Mesenchymal stem cell (in vitro differentiated cells and primary cell): ENCODE measurements around the gene NTN1.
"Not testable (repeated sequence)": the region's sequence is repeated elsewhere in the genome, so short reads cannot be mapped to it uniquely, and the experiment has no call there.

Experiments
- DNase-seq: peaks from one replicate; pipeline ENCODE4 v3.0.0-alpha.2; 2013
- H2AFZ ChIP-seq: one replicate; pipeline ENCODE4 v1.6.1; 2013; ENCODE audit warnings: low read depth, mild to moderate bottlenecking, control low read depth, inconsistent platforms, low read length, moderate library complexity
- H2AK5ac ChIP-seq: 2 replicates; pipeline ENCODE4 v1.6.1; 2013; ENCODE audit warnings: low read length, moderate library complexity, mild to moderate bottlenecking, inconsistent platforms; ENCODE audit not compliant: severe bottlenecking
- H2BK120ac ChIP-seq: one replicate; pipeline ENCODE4 v1.6.1; 2013; ENCODE audit warnings: low read depth, mild to moderate bottlenecking, inconsistent platforms, low read length, moderate library complexity
- H2BK12ac ChIP-seq, 2 experiments: one replicate each; pipeline ENCODE4 v1.6.1; 2013; ENCODE audit warnings: inconsistent platforms in 2 of 2, low read length in 2 of 2, mild to moderate bottlenecking in 2 of 2, moderate library complexity in 2 of 2, control low read depth in 1 of 2
- H2BK15ac ChIP-seq: one replicate; pipeline ENCODE4 v1.6.1; 2013; ENCODE audit warnings: mild to moderate bottlenecking, low read depth, inconsistent platforms; ENCODE audit not compliant: poor library complexity, severe bottlenecking
- H2BK5ac ChIP-seq: 2 replicates; pipeline ENCODE4 v1.6.1; 2013; ENCODE audit warnings: low read depth, mild to moderate bottlenecking, low read length, control low read depth, inconsistent platforms; ENCODE audit not compliant: poor library complexity, severe bottlenecking
- H3K14ac ChIP-seq, 2 experiments: one replicate each; pipeline ENCODE4 v1.6.1; 2013; ENCODE audit warnings: inconsistent platforms in 2 of 2, low read length in 2 of 2, control low read depth in 1 of 2, mild to moderate bottlenecking in 1 of 2, moderate library complexity in 1 of 2
- H3K18ac ChIP-seq, 2 experiments: one replicate each; pipeline ENCODE4 v1.6.1; 2013; ENCODE audit warnings: inconsistent platforms in 2 of 2, low read length in 2 of 2, control low read depth in 1 of 2, low read depth in 1 of 2, mild to moderate bottlenecking in 1 of 2
- H3K23ac ChIP-seq, 2 experiments: one replicate each; pipeline ENCODE4 v1.6.1; 2013; ENCODE audit warnings: inconsistent platforms in 2 of 2, low read length in 2 of 2, mild to moderate bottlenecking in 2 of 2, moderate library complexity in 2 of 2, control low read depth in 1 of 2
- H3K27ac ChIP-seq: 2 replicates; pipeline ENCODE4 v1.5.1; 2013; ENCODE audit warnings: mild to moderate bottlenecking, moderate library complexity, low read length, control low read depth, inconsistent platforms; ENCODE audit not compliant: poor library complexity, severe bottlenecking
- H3K27me3 ChIP-seq, 2 experiments: 2 replicates each; pipeline versions ENCODE4 v1.6.1 to v1.7.0; 2013; ENCODE audit warnings: low read length in 2 of 2, mild to moderate bottlenecking in 2 of 2, moderate library complexity in 2 of 2, control low read depth in 1 of 2, inconsistent platforms in 1 of 2; ENCODE audit not compliant: control insufficient read depth in 1 of 2, insufficient read depth in 1 of 2
- H3K36me3 ChIP-seq, 2 experiments: 2 replicates each; pipeline versions ENCODE4 v1.6.1 to v1.7.0; 2013; ENCODE audit warnings: low read length in 2 of 2, control low read depth in 1 of 2, inconsistent platforms in 1 of 2, low read depth in 1 of 2, mild to moderate bottlenecking in 1 of 2; ENCODE audit not compliant: insufficient read depth in 2 of 2, control insufficient read depth in 1 of 2
- H3K4ac ChIP-seq, 2 experiments: one replicate each; pipeline ENCODE4 v1.6.1; 2013; ENCODE audit warnings: inconsistent platforms in 2 of 2, low read length in 2 of 2, mild to moderate bottlenecking in 2 of 2, moderate library complexity in 2 of 2, control low read depth in 1 of 2, low read depth in 1 of 2
- H3K4me1 ChIP-seq: 2 replicates; pipeline ENCODE4 v1.6.1; 2013; ENCODE audit warnings: low read depth, low read length, control low read depth; ENCODE audit not compliant: control insufficient read depth, insufficient read depth
- H3K4me2 ChIP-seq: 2 replicates; pipeline ENCODE4 v1.6.1; 2013; ENCODE audit warnings: low read length, mild to moderate bottlenecking, inconsistent platforms; ENCODE audit not compliant: poor library complexity, severe bottlenecking
- H3K4me3 ChIP-seq, 2 experiments: 2 replicates each; pipeline versions ENCODE4 v1.5.1 to v1.7.0; 2013; ENCODE audit warnings: low read length in 2 of 2, mild to moderate bottlenecking in 2 of 2, control low read depth in 1 of 2, low read depth in 1 of 2; ENCODE audit not compliant: insufficient read depth in 1 of 2
- H3K79me1 ChIP-seq: replicated peaks from 2 replicates; pipeline ENCODE4 v1.6.1; 2013; ENCODE audit warnings: mild to moderate bottlenecking, control low read depth, low read length, inconsistent platforms; ENCODE audit not compliant: poor library complexity, severe bottlenecking
- H3K9ac ChIP-seq: 2 replicates; pipeline ENCODE4 v1.7.0; 2013; ENCODE audit warnings: mild to moderate bottlenecking, low read length, moderate library complexity
- H3K9me3 ChIP-seq: 2 replicates; pipeline ENCODE4 v1.7.0; 2013; ENCODE audit warnings: mild to moderate bottlenecking, low read length; ENCODE audit not compliant: control insufficient read depth
- H4K8ac ChIP-seq: one replicate; pipeline ENCODE4 v1.6.1; 2013; ENCODE audit warnings: inconsistent platforms, mild to moderate bottlenecking, low read length, moderate library complexity
- H4K91ac ChIP-seq: one replicate; pipeline ENCODE4 v1.6.1; 2013; ENCODE audit warnings: mild to moderate bottlenecking, low read length, inconsistent platforms
- WGBS: methylation state at CpG from one replicate; pipeline ENCODE4 v1.1.7; 2013; ENCODE audit warnings: mixed read lengths; 5-methylcytosine and 5-hydroxymethylcytosine counted together

The NTN1 gene

GRCh38 chr17:8988263-8988935 is 32.9 kb upstream of the NTN1 start:
- not testable (repeated sequence) for H3K9me3 ChIP-seq, H2BK120ac ChIP-seq, H3K4me2 ChIP-seq, H3K18ac ChIP-seq, H3K9ac ChIP-seq, H3K4ac ChIP-seq, H3K36me3 ChIP-seq, H2AFZ ChIP-seq, H3K4me1 ChIP-seq, DNase-seq, H3K14ac ChIP-seq, H2AK5ac ChIP-seq, H3K4me3 ChIP-seq, H2BK15ac ChIP-seq, H3K79me1 ChIP-seq, H4K91ac ChIP-seq, H2BK5ac ChIP-seq, H3K27me3 ChIP-seq, H3K27ac ChIP-seq, H4K8ac ChIP-seq, H2BK12ac ChIP-seq, H3K23ac ChIP-seq
- 83% methylated on average over 1 of the region's 2 CpGs for WGBS

GRCh38 chr17:8991514-8992285 is 29.6 kb upstream of the NTN1 start:
- H3K4ac ChIP-seq = no peak overlapping the region
- 62% methylated on average over 9 of the region's 10 CpGs for WGBS
- H3K4me3 ChIP-seq = no peak overlapping the region
- H2AK5ac ChIP-seq = no peak overlapping the region
- H3K4me1 ChIP-seq = peaks cover 4% of the 10 kb centered on the region
- no peak overlapping the region for H4K91ac ChIP-seq
- no peak overlapping the region for H2BK120ac ChIP-seq
- H3K27me3 ChIP-seq = peaks cover 17 to 30% of the 10 kb centered on the region in 2 experiments
- no peak overlapping the region for H3K9ac ChIP-seq
- peak; percentile 54 for DNase-seq
- no peak overlapping the region for H2BK15ac ChIP-seq
- H3K79me1 ChIP-seq = no peaks in the 10 kb centered on the region
- no peak overlapping the region for H3K4me2 ChIP-seq
- no peak overlapping the region for H3K14ac ChIP-seq
- no peak overlapping the region for H2BK5ac ChIP-seq
- no peaks in the 10 kb centered on the region for H3K9me3 ChIP-seq
- no peak overlapping the region for H4K8ac ChIP-seq
- H3K23ac ChIP-seq = no peak overlapping the region
- H2AFZ ChIP-seq = no peak overlapping the region
- no peaks in the 10 kb centered on the region for H3K36me3 ChIP-seq
- no peak overlapping the region for H3K27ac ChIP-seq
- H2BK12ac ChIP-seq = no peak overlapping the region
- no peak overlapping the region for H3K18ac ChIP-seq

GRCh38 chr17:8994319-8994718 is 27.0 kb upstream of the NTN1 start:
- H3K79me1 ChIP-seq = no peaks in the 10 kb centered on the region
- peaks cover 17 to 30% of the 10 kb centered on the region in 2 experiments for H3K27me3 ChIP-seq
- no peak overlapping the region for H4K8ac ChIP-seq
- H2AK5ac ChIP-seq = no peak overlapping the region
- no peak overlapping the region for H2BK12ac ChIP-seq
- H3K18ac ChIP-seq = no peak overlapping the region
- H3K14ac ChIP-seq = no peak overlapping the region
- H3K4me2 ChIP-seq = no peak overlapping the region
- 37% methylated on average over 6 of the region's 7 CpGs for WGBS
- no peak overlapping the region for H2BK5ac ChIP-seq
- H2BK120ac ChIP-seq = no peak overlapping the region
- H3K4ac ChIP-seq = no peak overlapping the region
- H3K27ac ChIP-seq = no peak overlapping the region
- DNase-seq = peak; percentile 38
- no peak overlapping the region for H4K91ac ChIP-seq
- H3K9ac ChIP-seq = no peak overlapping the region
- H3K23ac ChIP-seq = no peak overlapping the region
- no peak overlapping the region for H3K4me3 ChIP-seq
- H3K9me3 ChIP-seq = no peaks in the 10 kb centered on the region
- peaks cover 4% of the 10 kb centered on the region for H3K4me1 ChIP-seq
- H2BK15ac ChIP-seq = no peak overlapping the region
- H2AFZ ChIP-seq = no peak overlapping the region
- H3K36me3 ChIP-seq = no peaks in the 10 kb centered on the region

- Histone ChIP-seq H2BK5ac (no peak overlapping the region), H3K4ac (no peak overlapping the region), H3K23ac (no peak overlapping the region), H2BK120ac (no peak overlapping the region), H4K91ac (no peak overlapping the region), H3K36me3 (no peaks in the 10 kb centered on the region), H3K4me2 (no peak overlapping the region), H2AK5ac (no peak overlapping the region), H3K4me3 (no peak overlapping the region), H3K9ac (no peak overlapping the region), H2BK12ac (no peak overlapping the region), H3K27me3 (peaks cover 17 to 30% of the 10 kb centered on the region in 2 experiments), H3K14ac (no peak overlapping the region), H3K27ac (no peak overlapping the region), H4K8ac (no peak overlapping the region), H3K79me1 (no peaks in the 10 kb centered on the region), H3K9me3 (no peaks in the 10 kb centered on the region), H3K18ac (no peak overlapping the region), H2AFZ (no peak overlapping the region), H2BK15ac (no peak overlapping the region), H3K4me1 (peaks cover 4% of the 10 kb centered on the region)
- WGBS = 56% methylated on average over 6 of the region's 7 CpGs
- DNase-seq = no peak
Observed at GRCh38 chr17:8995711-8996110, 25.6 kb upstream of the NTN1 start.
